Stimulated activated naive CD8-positive, alpha-beta T cell treated with anti-CD3 and anti-CD28 coated beads, Interleukin-15, Interleukin-2, amounts not matched to agents 100 ng/mL and 50 ng/mL, for 24 hours (primary cell): ENCODE results near the gene TGM2.

Experiments used
- H3K27ac Mint-ChIP-seq: one replicate; pipeline ENCODE4 v1.8.0; 2021; ENCODE audit warnings: mild to moderate bottlenecking, mixed read lengths
- H3K27me3 Mint-ChIP-seq: one replicate; pipeline ENCODE4 v1.8.0; 2021; ENCODE audit warnings: mixed read lengths
- H3K36me3 Mint-ChIP-seq: one replicate; pipeline ENCODE4 v1.8.0; 2021; ENCODE audit warnings: low read depth, mixed read lengths
- H3K4me1 Mint-ChIP-seq: one replicate; pipeline ENCODE4 v1.8.0; 2021; ENCODE audit warnings: low read depth, mixed read lengths
- H3K4me3 Mint-ChIP-seq: one replicate; pipeline ENCODE4 v1.8.0; 2021; ENCODE audit warnings: mild to moderate bottlenecking, mixed read lengths
- H3K9me3 Mint-ChIP-seq: one replicate; pipeline ENCODE4 v1.8.0; 2021; ENCODE audit warnings: mixed read lengths

Gene TGM2

GRCh38 chr20:38203337-38203980 is 38.4 kb upstream of the TGM2 start:
- no peaks in the 10 kb centered on the region for H3K9me3 Mint-ChIP-seq
- H3K27me3 Mint-ChIP-seq = peaks cover 28% of the 10 kb centered on the region
- no peaks in the 10 kb centered on the region for H3K4me1 Mint-ChIP-seq
- no peak overlapping the region for H3K27ac Mint-ChIP-seq
- no peaks in the 10 kb centered on the region for H3K36me3 Mint-ChIP-seq
- H3K4me3 Mint-ChIP-seq = no peak overlapping the region

GRCh38 chr20:38202982-38203293 is 37.9 kb upstream of the TGM2 start:
- H3K4me1 Mint-ChIP-seq = no peaks in the 10 kb centered on the region
- no peaks in the 10 kb centered on the region for H3K36me3 Mint-ChIP-seq
- no peaks in the 10 kb centered on the region for H3K9me3 Mint-ChIP-seq
- H3K27ac Mint-ChIP-seq = no peak overlapping the region
- H3K27me3 Mint-ChIP-seq = peaks cover 26% of the 10 kb centered on the region
- H3K4me3 Mint-ChIP-seq = no peak overlapping the region

- Mint-ChIP-seq H3K4me1 (no peaks in the 10 kb centered on the region), H3K4me3 (no peak overlapping the region), H3K27ac (no peak overlapping the region), H3K27me3 (peaks cover 26% of the 10 kb centered on the region), H3K36me3 (no peaks in the 10 kb centered on the region), H3K9me3 (no peaks in the 10 kb centered on the region)
Observed at GRCh38 chr20:38202153-38202981, 37.3 kb upstream of the TGM2 start.

- H3K4me1 Mint-ChIP-seq = no peaks in the 10 kb centered on the region
- H3K27ac Mint-ChIP-seq = no peak overlapping the region
Observed at GRCh38 chr20:38201356-38201755, 36.3 kb upstream of the TGM2 start.

GRCh38 chr20:38200646-38201045 is 35.6 kb upstream of the TGM2 start:
- no peaks in the 10 kb centered on the region for H3K9me3 Mint-ChIP-seq
- H3K4me3 Mint-ChIP-seq = no peak overlapping the region
- H3K27me3 Mint-ChIP-seq = peaks cover 17% of the 10 kb centered on the region
- H3K4me1 Mint-ChIP-seq = no peaks in the 10 kb centered on the region
- H3K36me3 Mint-ChIP-seq = no peaks in the 10 kb centered on the region
- no peak overlapping the region for H3K27ac Mint-ChIP-seq

More at GRCh38 chr20:38201356-38201755, 36.3 kb upstream of the TGM2 start:
- Mint-ChIP-seq H3K4me3 (no peak overlapping the region), H3K9me3 (no peaks in the 10 kb centered on the region), H3K36me3 (no peaks in the 10 kb centered on the region), H3K27me3 (peaks cover 17% of the 10 kb centered on the region)

GRCh38 chr20:38199501-38200390 is 34.7 kb upstream of the TGM2 start:
- Mint-ChIP-seq H3K4me1 (no peaks in the 10 kb centered on the region), H3K27ac (no peak overlapping the region), H3K27me3 (peaks cover 13% of the 10 kb centered on the region), H3K9me3 (no peaks in the 10 kb centered on the region), H3K36me3 (no peaks in the 10 kb centered on the region), H3K4me3 (no peak overlapping the region)

GRCh38 chr20:38198238-38198861 is 33.3 kb upstream of the TGM2 start:
- Mint-ChIP-seq H3K36me3 (no peaks in the 10 kb centered on the region), H3K27me3 (peaks cover 10% of the 10 kb centered on the region), H3K9me3 (peaks cover 4% of the 10 kb centered on the region), H3K4me3 (no peak overlapping the region), H3K27ac (no peak overlapping the region), H3K4me1 (no peaks in the 10 kb centered on the region)

GRCh38 chr20:38197619-38198018 is 32.5 kb upstream of the TGM2 start:
- H3K4me3 Mint-ChIP-seq = no peak overlapping the region
- no peaks in the 10 kb centered on the region for H3K4me1 Mint-ChIP-seq
- peaks cover 6% of the 10 kb centered on the region for H3K27me3 Mint-ChIP-seq
- no peak overlapping the region for H3K27ac Mint-ChIP-seq
- peaks cover 4% of the 10 kb centered on the region for H3K9me3 Mint-ChIP-seq
- H3K36me3 Mint-ChIP-seq = no peaks in the 10 kb centered on the region

- Mint-ChIP-seq H3K4me1 (no peaks in the 10 kb centered on the region), H3K27me3 (peaks cover 6% of the 10 kb centered on the region), H3K36me3 (no peaks in the 10 kb centered on the region), H3K27ac (no peak overlapping the region), H3K4me3 (no peak overlapping the region), H3K9me3 (peaks cover 4% of the 10 kb centered on the region)
Observed at GRCh38 chr20:38197217-38197616, 32.1 kb upstream of the TGM2 start.

- no peak overlapping the region for H3K4me3 Mint-ChIP-seq
- peaks cover 4% of the 10 kb centered on the region for H3K9me3 Mint-ChIP-seq
- H3K27me3 Mint-ChIP-seq = peaks cover 6% of the 10 kb centered on the region
- no peaks in the 10 kb centered on the region for H3K4me1 Mint-ChIP-seq
- H3K36me3 Mint-ChIP-seq = no peaks in the 10 kb centered on the region
- no peak overlapping the region for H3K27ac Mint-ChIP-seq
Observed at GRCh38 chr20:38196592-38196991, 31.5 kb upstream of the TGM2 start.

- no peak overlapping the region for H3K27ac Mint-ChIP-seq
- no peaks in the 10 kb centered on the region for H3K36me3 Mint-ChIP-seq
- no peaks in the 10 kb centered on the region for H3K4me1 Mint-ChIP-seq
- peaks cover 6% of the 10 kb centered on the region for H3K27me3 Mint-ChIP-seq
- H3K9me3 Mint-ChIP-seq = peaks cover 4% of the 10 kb centered on the region
- H3K4me3 Mint-ChIP-seq = no peak overlapping the region
Observed at GRCh38 chr20:38196076-38196475, 31.0 kb upstream of the TGM2 start.

- H3K4me1 Mint-ChIP-seq = no peaks in the 10 kb centered on the region
- H3K36me3 Mint-ChIP-seq = no peaks in the 10 kb centered on the region
- H3K4me3 Mint-ChIP-seq = no peak overlapping the region
- peaks cover 6% of the 10 kb centered on the region for H3K27me3 Mint-ChIP-seq
- peaks cover 4% of the 10 kb centered on the region for H3K9me3 Mint-ChIP-seq
- H3K27ac Mint-ChIP-seq = no peak overlapping the region
Observed at GRCh38 chr20:38195521-38195920, 30.5 kb upstream of the TGM2 start.

GRCh38 chr20:38194971-38195504 is 30.0 kb upstream of the TGM2 start:
- no peaks in the 10 kb centered on the region for H3K4me1 Mint-ChIP-seq
- H3K4me3 Mint-ChIP-seq = no peak overlapping the region
- H3K27ac Mint-ChIP-seq = no peak overlapping the region
- H3K36me3 Mint-ChIP-seq = no peaks in the 10 kb centered on the region
- H3K27me3 Mint-ChIP-seq = peaks cover 7% of the 10 kb centered on the region
- H3K9me3 Mint-ChIP-seq = peaks cover 4% of the 10 kb centered on the region

- H3K27me3 Mint-ChIP-seq = peaks cover 18% of the 10 kb centered on the region
- no peaks in the 10 kb centered on the region for H3K36me3 Mint-ChIP-seq
- H3K27ac Mint-ChIP-seq = no peak overlapping the region
- H3K4me3 Mint-ChIP-seq = no peak overlapping the region
- H3K4me1 Mint-ChIP-seq = no peaks in the 10 kb centered on the region
- peaks cover 4% of the 10 kb centered on the region for H3K9me3 Mint-ChIP-seq
Observed at GRCh38 chr20:38193586-38194105, 28.6 kb upstream of the TGM2 start.
